H9 (cell line): ENCODE data around the gene SV2C. TPM values are rescaled to one million over a fixed set of nuclear protein-coding genes. Genes with fewer than 3 reads are reported as not detected.

Experiments used
- DNase-seq: peaks from one replicate; pipeline ENCODE4 v3.0.0-alpha.2; 2017
- H2AFZ ChIP-seq: one replicate; pipeline ENCODE4 v1.6.1; 2013; ENCODE audit warnings: mild to moderate bottlenecking, low read length, control low read depth, moderate library complexity
- H2AK5ac ChIP-seq: 2 replicates; pipeline ENCODE4 v1.6.1; 2013; ENCODE audit warnings: low read length, control low read depth, mixed read lengths; ENCODE audit not compliant: insufficient read length
- H2BK120ac ChIP-seq: one replicate; pipeline ENCODE4 v1.6.1; 2013; ENCODE audit warnings: low read depth, mild to moderate bottlenecking, low read length, control low read depth, inconsistent platforms; ENCODE audit not compliant: poor library complexity, severe bottlenecking
- H2BK12ac ChIP-seq: 2 replicates; pipeline ENCODE4 v1.6.1; 2013; ENCODE audit warnings: low read length, control low read depth, mixed read lengths, low read depth; ENCODE audit not compliant: insufficient read length
- H2BK15ac ChIP-seq: 2 replicates; pipeline ENCODE4 v1.6.1; 2013; ENCODE audit warnings: low read depth, low read length, control low read depth
- H2BK20ac ChIP-seq: one replicate; pipeline ENCODE4 v1.6.1; 2013; ENCODE audit warnings: low read depth, mild to moderate bottlenecking, low read length, control low read depth, inconsistent platforms; ENCODE audit not compliant: poor library complexity, severe bottlenecking
- H2BK5ac ChIP-seq: 2 replicates; pipeline ENCODE4 v1.6.1; 2013; ENCODE audit warnings: low read length, control low read depth, mixed read lengths; ENCODE audit not compliant: insufficient read length
- H3K14ac ChIP-seq: 2 replicates; pipeline ENCODE4 v1.6.1; 2013; ENCODE audit warnings: low read length, control low read depth; ENCODE audit not compliant: insufficient read depth
- H3K18ac ChIP-seq: 2 replicates; pipeline ENCODE4 v1.6.1; 2013; ENCODE audit warnings: low read depth, mild to moderate bottlenecking, mixed read lengths, low read length, control low read depth; ENCODE audit not compliant: insufficient read length
- H3K23ac ChIP-seq: 2 replicates; pipeline ENCODE4 v1.6.1; 2013; ENCODE audit warnings: low read length, control low read depth, mixed read lengths, low read depth; ENCODE audit not compliant: insufficient read length
- H3K23me2 ChIP-seq: 2 replicates; pipeline ENCODE4 v1.6.1; 2013; ENCODE audit warnings: low read depth, mild to moderate bottlenecking, mixed read lengths, low read length, control low read depth; ENCODE audit not compliant: insufficient read length, poor library complexity, severe bottlenecking
- H3K27ac ChIP-seq: 2 replicates; pipeline ENCODE4 v1.5.1; 2013; ENCODE audit warnings: low read length, control low read depth, mixed read lengths, low read depth; ENCODE audit not compliant: insufficient read length
- H3K27me3 ChIP-seq: 2 replicates; pipeline ENCODE4 v1.6.1; 2013; ENCODE audit warnings: low read length, control low read depth, inconsistent platforms; ENCODE audit not compliant: insufficient read depth
- H3K4ac ChIP-seq: 2 replicates; pipeline ENCODE4 v1.6.1; 2013; ENCODE audit warnings: low read depth, mild to moderate bottlenecking, control low read depth, inconsistent platforms, low read length, moderate library complexity
- H3K4me1 ChIP-seq: 2 replicates; pipeline ENCODE4 v1.6.1; 2013; ENCODE audit warnings: low read length, control low read depth, inconsistent platforms; ENCODE audit not compliant: insufficient read depth
- H3K4me2 ChIP-seq: 2 replicates; pipeline ENCODE4 v1.6.1; 2013; ENCODE audit warnings: low read length, control low read depth, mixed read lengths; ENCODE audit not compliant: insufficient read length, insufficient read depth
- H3K56ac ChIP-seq: 2 replicates; pipeline ENCODE4 v1.6.1; 2013; ENCODE audit warnings: low read depth, mild to moderate bottlenecking, mixed read lengths, low read length, control low read depth; ENCODE audit not compliant: insufficient read length
- H3K79me1 ChIP-seq: 2 replicates; pipeline ENCODE4 v1.6.1; 2013; ENCODE audit warnings: low read depth, mild to moderate bottlenecking, moderate library complexity, low read length, control low read depth, inconsistent platforms; ENCODE audit not compliant: insufficient read depth, poor library complexity, severe bottlenecking
- H3K79me2 ChIP-seq: 2 replicates; pipeline ENCODE4 v1.6.1; 2013; ENCODE audit warnings: low read length, control low read depth, inconsistent platforms; ENCODE audit not compliant: insufficient read depth
- H3K9ac ChIP-seq: 2 replicates; pipeline ENCODE4 v1.6.1; 2013; ENCODE audit warnings: low read length, control low read depth, mixed read lengths; ENCODE audit not compliant: insufficient read length; ENCODE audit errors: extremely low read depth
- H3K9me3 ChIP-seq: one replicate; pipeline ENCODE4 v1.6.1; 2013; ENCODE audit warnings: low read depth, low read length, inconsistent platforms; ENCODE audit not compliant: control insufficient read depth
- H3T11ph ChIP-seq: one replicate; pipeline ENCODE4 v1.6.1; 2013; ENCODE audit warnings: mild to moderate bottlenecking, low read length, control low read depth, inconsistent platforms
- H4K20me1 ChIP-seq: one replicate; pipeline ENCODE4 v1.6.1; 2013; ENCODE audit not compliant: control insufficient read depth, insufficient read length, insufficient read depth
- H4K5ac ChIP-seq: 2 replicates; pipeline ENCODE4 v1.6.1; 2013; ENCODE audit warnings: low read depth, mild to moderate bottlenecking, mixed read lengths, low read length, control low read depth; ENCODE audit not compliant: insufficient read length
- H4K8ac ChIP-seq: replicated peaks from 2 replicates; pipeline ENCODE4 v1.6.1; 2013; ENCODE audit warnings: low read length, control low read depth, mixed read lengths, low read depth; ENCODE audit not compliant: insufficient read length
- H4K91ac ChIP-seq: 2 replicates; pipeline ENCODE4 v1.6.1; 2013; ENCODE audit warnings: low read depth, mild to moderate bottlenecking, moderate library complexity, mixed read lengths, low read length, control low read depth; ENCODE audit not compliant: insufficient read length
- H3K27ac Mint-ChIP-seq, 3 experiments: 2 replicates in 2 of 3; 3 replicates in 1 of 3; pipeline ENCODE4 v1.8.0; 2020 to 2021; ENCODE audit warnings: mixed read lengths in 3 of 3, mild to moderate bottlenecking in 1 of 3, moderate library complexity in 1 of 3
- H3K27me3 Mint-ChIP-seq: 2 replicates; pipeline ENCODE4 v1.8.0; 2021; ENCODE audit warnings: low read depth, mild to moderate bottlenecking, moderate library complexity, mixed read lengths
- H3K36me3 Mint-ChIP-seq, 3 experiments: 2 replicates in 2 of 3; 3 replicates in 1 of 3; pipeline ENCODE4 v1.8.0; 2020 to 2021; ENCODE audit warnings: low read depth in 3 of 3, mixed read lengths in 3 of 3; ENCODE audit not compliant: insufficient read depth in 1 of 3
- H3K4me1 Mint-ChIP-seq, 2 experiments: 2 replicates each; pipeline ENCODE4 v1.8.0; 2020; ENCODE audit warnings: mixed read lengths in 2 of 2
- H3K4me3 Mint-ChIP-seq, 2 experiments: 2 replicates in 1 of 2; 3 replicates in 1 of 2; pipeline ENCODE4 v1.8.0; 2020 to 2021; ENCODE audit warnings: mild to moderate bottlenecking in 2 of 2, mixed read lengths in 2 of 2, moderate library complexity in 1 of 2
- H3K9me3 Mint-ChIP-seq, 2 experiments: 2 replicates in 1 of 2; 3 replicates in 1 of 2; pipeline ENCODE4 v1.8.0; 2020; ENCODE audit warnings: mild to moderate bottlenecking in 2 of 2, mixed read lengths in 2 of 2, moderate library complexity in 1 of 2
- WGBS: extraction: QIAGEN DNeasy Blood & Tissue Kit; methylation state at CpG from one replicate; pipeline ENCODE4 v1.1.7; 2013; ENCODE audit warnings: missing lambda C conversion rate, low lambda C conversion rate, mixed read lengths; ENCODE audit not compliant: insufficient read length; ENCODE audit errors: extremely low coverage; 5-methylcytosine and 5-hydroxymethylcytosine counted together
- total RNA-seq: library from RNA; stranded (reverse); gene quantifications from 2 replicates; pipeline ENCODE4 v1.2.1, GENCODE V29; 2021
- TF ChIP-seq, protein P1 (sequence below): fragments of 200-600 bp; sonication (generic); conservative IDR thresholded peaks from 3 replicates; pipeline ENCODE4 v1.8.0; 2021; ENCODE audit warnings: antibody characterized with exemption, mild to moderate bottlenecking

The SV2C gene
- total RNA-seq, 1 experiment from 2014 or later, result 0.09 TPM

DNA sequence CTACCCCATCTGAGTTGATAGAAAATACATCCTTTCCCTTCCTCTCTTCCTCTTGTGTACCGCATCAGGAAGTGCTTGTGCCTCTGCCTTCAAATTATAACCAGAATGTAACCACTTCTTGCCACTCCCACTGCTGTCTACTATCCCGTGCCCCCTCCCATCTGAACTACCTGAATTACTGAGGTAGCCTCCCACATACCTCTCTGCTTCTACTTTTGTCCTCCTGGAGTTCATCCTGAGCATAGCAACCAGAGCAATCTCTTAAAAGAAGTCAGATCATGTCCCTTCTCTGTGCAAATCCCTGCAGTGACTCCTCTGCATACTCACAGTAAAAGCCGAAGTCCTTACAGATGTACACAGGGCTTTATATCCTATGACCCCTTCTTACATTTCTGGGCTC, 23.0 kb downstream of the SV2C start:
- Histone ChIP-seq H3K23me2 (no peaks in the 10 kb centered on the region), H3K79me2 (no peaks in the 10 kb centered on the region), H3K4me1 (no peaks in the 10 kb centered on the region), H3K18ac (no peak overlapping the region), H3T11ph (no peak overlapping the region), H3K79me1 (no peaks in the 10 kb centered on the region), H3K4me2 (no peak overlapping the region), H2BK12ac (no peak overlapping the region), H3K27me3 (no peaks in the 10 kb centered on the region), H4K20me1 (no peaks in the 10 kb centered on the region), H4K8ac (no peak overlapping the region), H3K14ac (no peak overlapping the region), H3K56ac (no peak overlapping the region), H2AFZ (no peak overlapping the region), H3K27ac (no peak overlapping the region), H3K4ac (no peak overlapping the region), H3K9ac (no peak overlapping the region), H4K5ac (no peak overlapping the region), H2BK20ac (no peak overlapping the region), H4K91ac (no peak overlapping the region), H2BK15ac (no peak overlapping the region), H2AK5ac (no peak overlapping the region), H3K9me3 (no peaks in the 10 kb centered on the region), H2BK120ac (no peak overlapping the region), H2BK5ac (no peak overlapping the region), H3K23ac (no peak overlapping the region)
- TF ChIP-seq, protein P1, sequence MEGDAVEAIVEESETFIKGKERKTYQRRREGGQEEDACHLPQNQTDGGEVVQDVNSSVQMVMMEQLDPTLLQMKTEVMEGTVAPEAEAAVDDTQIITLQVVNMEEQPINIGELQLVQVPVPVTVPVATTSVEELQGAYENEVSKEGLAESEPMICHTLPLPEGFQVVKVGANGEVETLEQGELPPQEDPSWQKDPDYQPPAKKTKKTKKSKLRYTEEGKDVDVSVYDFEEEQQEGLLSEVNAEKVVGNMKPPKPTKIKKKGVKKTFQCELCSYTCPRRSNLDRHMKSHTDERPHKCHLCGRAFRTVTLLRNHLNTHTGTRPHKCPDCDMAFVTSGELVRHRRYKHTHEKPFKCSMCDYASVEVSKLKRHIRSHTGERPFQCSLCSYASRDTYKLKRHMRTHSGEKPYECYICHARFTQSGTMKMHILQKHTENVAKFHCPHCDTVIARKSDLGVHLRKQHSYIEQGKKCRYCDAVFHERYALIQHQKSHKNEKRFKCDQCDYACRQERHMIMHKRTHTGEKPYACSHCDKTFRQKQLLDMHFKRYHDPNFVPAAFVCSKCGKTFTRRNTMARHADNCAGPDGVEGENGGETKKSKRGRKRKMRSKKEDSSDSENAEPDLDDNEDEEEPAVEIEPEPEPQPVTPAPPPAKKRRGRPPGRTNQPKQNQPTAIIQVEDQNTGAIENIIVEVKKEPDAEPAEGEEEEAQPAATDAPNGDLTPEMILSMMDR, result 0 out of 3 replicates have a peak, but pooled peaks have one; percentile 19
- Mint-ChIP-seq H3K27me3 (peaks cover 21% of the 10 kb centered on the region), H3K4me1 (no peaks in the 10 kb centered on the region; a peak in 1 of 4 replicates), H3K27ac (no peak overlapping the region), H3K9me3 (no peaks in the 10 kb centered on the region), H3K4me3 (no peak overlapping the region), H3K36me3 (no peaks in the 10 kb centered on the region)
- no CpG with 5 or more reads among the region's 3 CpGs for WGBS
- no peak for DNase-seq
